Fibroblast of pulmonary artery (primary cell): ENCODE measurements around the gene VGLL1.
A peak's percentile ranks its signal among the peaks of the same experiment; 100 is the strongest.

Experiments used
- DNase-seq: peaks from one replicate; pipeline ENCODE4 v3.0.0-alpha.2; 2010; ENCODE audit warnings: low read depth
- H3K4me3 ChIP-seq: replicated peaks from 2 replicates; pipeline ENCODE4 v1.5.1; 2011; ENCODE audit warnings: low read depth, mild to moderate bottlenecking, control low read depth, low read length, moderate library complexity
- CTCF ChIP-seq: IDR thresholded peaks from 2 replicates; pipeline ENCODE4 v1.5.1; 2011; ENCODE audit warnings: mild to moderate bottlenecking, control low read depth, low read length, inconsistent platforms; ENCODE audit errors: missing control alignments

Gene VGLL1

GRCh38 chrX:136496764-136497555, 35.1 kb upstream of the VGLL1 start:
- no peak for TF ChIP-seq CTCF
- peak; percentile 88 for DNase-seq

GRCh38 chrX:136497556-136498052, 34.4 kb upstream of the VGLL1 start, which contains the start of gene HTATSF1:
HTATSF1 (plus strand) TSS chrX:136497592; CDS start chrX:136497685, 93 bp downstream.
- peak within 1 kb of the TSS; percentile 78 for H3K4me3 ChIP-seq
- no peak for TF ChIP-seq CTCF
- DNase-seq = no peak

More at GRCh38 chrX:136496764-136497555, 35.1 kb upstream of the VGLL1 start:
- peak overlapping the region; percentile 78 for H3K4me3 ChIP-seq

- DNase-seq = no peak
- TF ChIP-seq CTCF = no peak
- H3K4me3 ChIP-seq = no peak overlapping the region
These were observed 12.9 kb upstream of the VGLL1 start for GRCh38 chrX:136519069-136519468.

- no peak for TF ChIP-seq CTCF
- DNase-seq = no peak
- no peak overlapping the region for H3K4me3 ChIP-seq
These were observed 8.2 kb upstream of the VGLL1 start for GRCh38 chrX:136523770-136524169.

GRCh38 chrX:136525738-136526606, 6.0 kb upstream of the VGLL1 start:
- no peak for TF ChIP-seq CTCF
- peak; percentile 89 for DNase-seq
- H3K4me3 ChIP-seq = no peak overlapping the region

- no peak for DNase-seq
- H3K4me3 ChIP-seq = no peak overlapping the region
- TF ChIP-seq CTCF = no peak
These were observed 3.2 kb upstream of the VGLL1 start for GRCh38 chrX:136528645-136529315.
